IPS DF 6.9 (cell line): ENCODE results near the gene ZNF747.

ENCODE experiments used
- DNase-seq: peaks from one replicate; pipeline ENCODE4 v3.0.0-alpha.2; 2013; ENCODE audit warnings: low read depth, low spot score
- H3K27ac ChIP-seq: one replicate; pipeline ENCODE4 v1.5.1; 2013; ENCODE audit warnings: low read length, control low read depth
- H3K27me3 ChIP-seq: 2 replicates; pipeline ENCODE4 v1.6.1; 2013; ENCODE audit warnings: mild to moderate bottlenecking, low read length; ENCODE audit not compliant: control insufficient read depth, insufficient read depth
- H3K36me3 ChIP-seq: 2 replicates; pipeline ENCODE4 v1.6.1; 2013; ENCODE audit warnings: low read length; ENCODE audit not compliant: control insufficient read depth, insufficient read depth
- H3K4me1 ChIP-seq: 2 replicates; pipeline ENCODE4 v1.6.1; 2013; ENCODE audit warnings: low read length; ENCODE audit not compliant: control insufficient read depth, insufficient read depth
- H3K4me3 ChIP-seq: 2 replicates; pipeline ENCODE4 v1.5.1; 2013; ENCODE audit warnings: mild to moderate bottlenecking, low read length
- H3K9me3 ChIP-seq: 2 replicates; pipeline ENCODE4 v1.6.1; 2013; ENCODE audit warnings: low read length, inconsistent platforms; ENCODE audit not compliant: control insufficient read depth, insufficient read depth
- WGBS: extraction: QIAGEN DNeasy Blood & Tissue Kit; methylation state at CpG from one replicate; pipeline ENCODE4 v1.1.7; 2013; ENCODE audit warnings: mixed read lengths, missing lambda C conversion rate; ENCODE audit not compliant: insufficient read length, insufficient coverage; 5-methylcytosine and 5-hydroxymethylcytosine counted together

Gene ZNF747

GRCh38 chr16:30533748-30534367, 800 bp downstream of the ZNF747 start:
- Histone ChIP-seq H3K9me3 (no peaks in the 10 kb centered on the region), H3K36me3 (peaks cover 6% of the 10 kb centered on the region; the same call in 1 of the 2 replicates), H3K27me3 (no peaks in the 10 kb centered on the region), H3K4me3 (peak overlapping the region; percentile 58; the same call in 1 of the 2 replicates), H3K4me1 (peaks cover 2% of the 10 kb centered on the region; the same call in 1 of the 2 replicates), H3K27ac (no peak overlapping the region)
- no peak for DNase-seq
- WGBS, result no CpG with 5 or more reads among the region's 29 CpGs

GRCh38 chr16:30533146-30533522, 1.5 kb downstream of the ZNF747 start:
- H3K4me1 ChIP-seq, result peaks cover 2% of the 10 kb centered on the region; the same call in 1 of the 2 replicates
- no CpG with 5 or more reads among the region's 11 CpGs for WGBS
- no peak for DNase-seq
- no peak overlapping the region for H3K27ac ChIP-seq
- H3K9me3 ChIP-seq, result no peaks in the 10 kb centered on the region
- H3K36me3 ChIP-seq, result peaks cover 6% of the 10 kb centered on the region; the same call in 1 of the 2 replicates
- H3K4me3 ChIP-seq, result no peak overlapping the region
- no peaks in the 10 kb centered on the region for H3K27me3 ChIP-seq

- no peaks in the 10 kb centered on the region for H3K27me3 ChIP-seq
- WGBS, result no CpG with 5 or more reads among the region's 57 CpGs
- no peak overlapping the region for H3K27ac ChIP-seq
- peaks cover 6% of the 10 kb centered on the region; the same call in 1 of the 2 replicates for H3K36me3 ChIP-seq
- H3K4me3 ChIP-seq, result no peak overlapping the region
- peaks cover 2% of the 10 kb centered on the region; the same call in 1 of the 2 replicates for H3K4me1 ChIP-seq
- H3K9me3 ChIP-seq, result no peaks in the 10 kb centered on the region
- DNase-seq, result no peak
These were observed 2.1 kb downstream of the ZNF747 start for GRCh38 chr16:30532285-30533145.

GRCh38 chr16:30530163-30531037, 4.3 kb downstream of the ZNF747 start:
- no peak overlapping the region for H3K27ac ChIP-seq
- WGBS, result no CpG with 5 or more reads among the region's 13 CpGs
- H3K9me3 ChIP-seq, result no peaks in the 10 kb centered on the region
- H3K4me1 ChIP-seq, result peaks cover 2% of the 10 kb centered on the region; the same call in 1 of the 2 replicates
- no peaks in the 10 kb centered on the region for H3K27me3 ChIP-seq
- no peak for DNase-seq
- H3K36me3 ChIP-seq, result peaks cover 6% of the 10 kb centered on the region; the same call in 1 of the 2 replicates
- no peak overlapping the region for H3K4me3 ChIP-seq

- no peak overlapping the region for H3K27ac ChIP-seq
- H3K4me3 ChIP-seq, result no peak overlapping the region
- peaks cover 2% of the 10 kb centered on the region; the same call in 1 of the 2 replicates for H3K4me1 ChIP-seq
- DNase-seq, result no peak
- peaks cover 13% of the 10 kb centered on the region; the same call in 1 of the 2 replicates for H3K36me3 ChIP-seq
- no peaks in the 10 kb centered on the region for H3K9me3 ChIP-seq
- no peaks in the 10 kb centered on the region for H3K27me3 ChIP-seq
- no CpG with 5 or more reads among the region's 4 CpGs for WGBS
These were observed 5.7 kb downstream of the ZNF747 start for GRCh38 chr16:30528799-30529457.

GRCh38 chr16:30527635-30528178, 7.0 kb downstream of the ZNF747 start:
- no CpG with 5 or more reads among the region's 14 CpGs for WGBS
- no peaks in the 10 kb centered on the region for H3K4me1 ChIP-seq

GRCh38 chr16:30526823-30527634, 7.6 kb downstream of the ZNF747 start:
- no peak overlapping the region for H3K27ac ChIP-seq
- no peaks in the 10 kb centered on the region for H3K4me1 ChIP-seq
- WGBS, result no CpG with 5 or more reads among the region's 79 CpGs
- no peaks in the 10 kb centered on the region for H3K9me3 ChIP-seq
- H3K36me3 ChIP-seq, result peaks cover 7% of the 10 kb centered on the region; the same call in 1 of the 2 replicates
- peak; percentile 91 for DNase-seq
- no peaks in the 10 kb centered on the region for H3K27me3 ChIP-seq
- peak overlapping the region; percentile 89; the same call in 1 of the 2 replicates for H3K4me3 ChIP-seq

More at GRCh38 chr16:30527635-30528178, 7.0 kb downstream of the ZNF747 start:
- no peak for DNase-seq
- H3K27me3 ChIP-seq, result no peaks in the 10 kb centered on the region
- H3K36me3 ChIP-seq, result peaks cover 13% of the 10 kb centered on the region; the same call in 1 of the 2 replicates
- H3K9me3 ChIP-seq, result no peaks in the 10 kb centered on the region
- no peak overlapping the region for H3K27ac ChIP-seq
- H3K4me3 ChIP-seq, result no peak overlapping the region; the same call in 1 of the 2 replicates

GRCh38 chr16:30526137-30526822, 8.4 kb downstream of the ZNF747 start, which contains the start of gene ZNF768:
Gene ZNF768, minus strand, starts transcription at chr16:30526566. Its CDS starts 153 bp downstream, at chr16:30526413.
- no CpG with 5 or more reads among the region's 73 CpGs for WGBS
- no peak within 1 kb of the TSS for H3K27ac ChIP-seq
- peak within 1 kb of the TSS; percentile 89 for H3K4me3 ChIP-seq
- no peaks in the 10 kb centered on the region for H3K9me3 ChIP-seq
- DNase-seq, result no peak
- H3K36me3 ChIP-seq, result peaks cover 7% of the 10 kb centered on the region; the same call in 1 of the 2 replicates
- H3K27me3 ChIP-seq, result no peaks in the 10 kb centered on the region
- no peaks in the 10 kb centered on the region for H3K4me1 ChIP-seq
